ENCODE data around the gene EIF2B4.

Gene EIF2B4

GRCh38 chr2:27370026-27370815 is at the start of gene EIF2B4, which contains the start of gene SNX17:
Gene EIF2B4 (minus strand): TSS chr2:27370338. CDS start chr2:27370314, 24 bp downstream.
Gene SNX17 (plus strand): TSS chr2:27370616. CDS start chr2:27370744, 128 bp downstream.
- FAIRE-seq: peak; percentile 33

- no peak for FAIRE-seq
Measured at GRCh38 chr2:27416151-27416550, 46.0 kb upstream of the EIF2B4 start.

DNA sequence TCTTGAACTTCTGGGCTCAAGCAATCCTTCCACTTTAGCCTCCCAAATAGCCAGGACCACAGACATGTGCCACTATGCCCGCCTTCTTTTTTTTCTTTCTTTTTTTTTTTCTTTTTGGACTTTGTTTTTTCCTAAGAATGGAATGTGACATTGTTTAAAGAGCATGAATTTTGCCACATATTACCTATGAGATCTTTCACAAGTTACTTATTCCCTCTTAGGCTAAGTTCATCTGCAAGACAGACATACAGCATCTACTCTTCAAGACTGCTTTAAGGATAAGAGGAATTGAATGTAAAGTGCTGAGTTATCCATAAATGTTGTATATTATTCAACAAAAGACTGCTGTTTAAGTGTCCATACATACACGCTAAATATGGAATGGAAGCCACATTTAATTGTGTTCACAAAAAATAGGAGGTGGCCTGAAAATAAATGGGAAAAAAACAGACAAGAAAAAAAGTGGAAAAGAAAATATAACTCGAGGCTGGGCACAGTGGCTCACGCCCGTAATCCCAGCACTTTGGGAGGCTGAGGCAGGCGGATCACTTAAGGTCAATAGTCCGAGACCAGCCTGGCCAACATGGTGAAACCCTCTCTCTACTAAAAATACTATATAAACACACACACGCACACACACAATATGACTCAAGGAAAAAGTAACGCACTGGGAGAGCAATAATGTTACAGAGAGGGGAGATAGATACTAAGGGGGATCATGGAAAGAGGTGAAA is 42.4 kb upstream of the EIF2B4 start:
- no peak for FAIRE-seq

DNA sequence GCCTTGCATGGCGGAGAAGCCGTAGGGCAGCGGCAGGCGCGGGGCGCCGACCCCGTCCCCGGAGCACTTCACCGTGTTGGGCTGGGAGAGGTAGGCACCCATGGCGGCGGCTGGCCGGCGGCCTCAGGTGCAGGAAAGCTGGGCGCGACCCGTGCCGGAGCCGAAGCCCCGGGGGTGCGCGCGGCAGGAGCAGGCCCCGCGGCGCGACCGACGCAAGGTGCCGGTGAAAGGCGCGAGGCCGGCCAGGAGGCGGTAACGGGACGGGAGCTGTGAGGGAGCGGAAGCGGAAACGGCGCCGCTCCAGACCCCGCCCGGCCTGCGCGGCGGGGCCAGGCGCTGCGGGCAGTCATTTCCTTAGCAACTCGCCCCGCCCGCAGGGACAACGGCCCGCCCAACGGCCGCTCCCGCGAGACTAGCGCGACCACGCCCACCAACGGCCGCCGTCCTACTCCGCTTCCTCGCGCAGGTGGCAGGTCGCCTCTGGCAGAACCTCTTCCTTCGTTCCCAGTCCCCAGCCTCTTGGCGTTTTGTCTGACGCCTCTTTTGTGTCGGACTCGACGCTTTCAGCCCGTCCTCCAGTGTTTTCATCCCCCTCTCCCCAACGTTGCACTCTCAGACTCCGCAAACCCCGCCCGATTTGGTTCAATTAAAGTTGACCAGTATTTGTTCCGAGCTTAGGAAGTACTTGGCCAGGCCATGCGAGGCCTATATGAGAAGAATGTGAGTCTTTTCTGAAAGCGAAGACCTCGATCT is 39.4 kb upstream of the EIF2B4 start, which contains the start of gene PPM1G:
Gene PPM1G (minus strand): TSS at position 271 of the 753 bp plus-strand sequence. CDS start 169 bp downstream, at position 102.
- no peak for FAIRE-seq

GRCh38 chr2:27408601-27409320 is 38.6 kb upstream of the EIF2B4 start:
- no peak for FAIRE-seq

GRCh38 chr2:27407798-27408491 is 37.8 kb upstream of the EIF2B4 start:
- FAIRE-seq: no peak

DNA sequence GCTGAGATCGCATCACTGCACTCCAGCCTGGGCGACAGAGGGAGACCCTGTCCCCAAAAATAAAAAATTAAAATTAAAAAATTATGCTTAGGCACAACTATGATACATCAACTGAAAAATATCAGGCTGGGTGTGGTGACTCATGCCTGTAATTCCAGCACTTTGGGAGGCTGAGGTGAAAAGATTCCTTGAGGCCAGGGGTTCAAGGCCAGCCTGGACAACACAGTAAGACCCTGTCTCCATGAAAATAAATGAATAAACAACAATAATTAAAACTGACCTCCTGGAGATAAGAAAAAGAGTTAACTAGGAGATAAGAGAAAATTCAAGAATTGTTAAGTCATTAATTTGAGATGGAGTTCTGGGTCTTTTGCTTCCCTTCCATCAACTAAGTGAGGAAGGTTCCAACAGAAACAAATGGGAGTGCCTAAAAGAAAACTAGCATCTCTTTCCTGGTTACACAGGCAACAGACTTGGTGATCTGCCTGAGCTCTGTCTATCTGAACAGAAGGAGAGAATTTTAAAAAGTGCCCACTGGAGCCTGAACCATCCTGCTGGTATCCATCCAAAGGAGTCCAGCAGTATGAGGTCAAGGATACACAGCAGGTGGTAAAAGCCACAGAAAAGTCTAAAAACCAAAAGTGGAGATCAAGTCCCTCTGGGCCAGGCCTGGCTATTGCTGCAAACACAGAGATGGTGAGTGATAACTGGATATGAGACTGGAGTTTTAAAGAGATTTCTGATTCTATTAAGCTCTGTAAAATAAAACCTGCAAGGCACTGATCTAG is 30.4 kb upstream of the EIF2B4 start:
- FAIRE-seq: no peak

- FAIRE-seq: no peak
Measured at GRCh38 chr2:27398962-27399361, 28.8 kb upstream of the EIF2B4 start.

DNA sequence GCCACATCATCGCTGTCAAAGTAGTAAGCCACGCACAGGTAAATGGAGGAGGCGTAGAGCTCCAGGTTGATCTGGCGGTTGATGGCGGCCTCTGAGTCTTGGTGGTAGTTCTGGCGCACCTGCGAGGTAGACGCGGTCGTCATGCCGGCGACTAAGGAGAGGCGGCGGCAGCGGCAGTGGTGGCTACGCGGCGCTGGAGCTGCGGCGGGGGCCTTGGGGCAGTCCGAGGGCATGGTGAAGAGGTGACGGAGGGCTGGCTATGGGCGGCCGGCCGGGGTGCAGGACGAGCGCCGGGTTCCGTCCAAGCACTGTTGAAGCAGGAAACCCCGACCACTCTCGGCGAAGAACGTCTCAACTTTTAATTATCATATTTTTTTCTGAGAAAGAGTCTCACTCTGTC is 23.1 kb upstream of the EIF2B4 start:
- no peak for FAIRE-seq

DNA sequence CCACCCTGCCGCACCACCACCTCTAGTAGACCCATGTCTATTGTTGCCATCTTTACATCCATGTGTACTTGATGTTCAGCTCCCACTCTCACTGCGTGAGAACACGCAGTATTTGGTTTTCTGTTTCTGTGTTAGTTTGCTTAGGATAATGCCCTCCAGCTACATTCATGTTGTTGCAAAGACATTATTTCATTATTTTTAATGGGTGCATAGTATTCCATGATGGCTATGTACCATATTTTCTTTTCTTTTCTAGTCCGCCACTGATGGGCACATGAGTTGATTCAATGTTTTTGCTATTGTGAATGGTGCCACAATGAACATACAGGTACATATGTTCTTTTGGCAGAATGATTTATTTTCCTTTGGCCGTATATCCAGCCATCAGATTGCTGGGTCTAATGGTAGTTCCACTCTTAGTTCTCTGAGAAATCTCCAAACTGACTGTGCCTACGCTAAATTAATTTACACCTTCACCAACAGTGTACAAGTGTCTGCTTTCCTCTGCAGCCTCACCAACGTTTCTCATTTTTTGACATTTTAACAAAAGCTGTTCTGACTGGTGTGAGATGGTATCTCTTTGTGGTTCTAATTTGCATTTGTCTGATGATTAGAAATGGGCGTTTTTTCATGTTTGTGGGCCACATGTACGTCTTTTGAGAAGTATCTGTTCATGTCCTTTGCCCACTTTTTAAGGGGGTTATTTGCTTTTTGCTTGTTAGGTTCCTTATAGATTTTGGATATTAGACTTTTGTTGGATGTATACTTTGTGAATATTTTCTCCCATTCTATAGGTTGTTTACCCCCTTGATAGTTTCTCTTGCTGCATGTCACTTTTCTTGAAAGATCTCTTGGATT is 20.9 kb upstream of the EIF2B4 start:
- FAIRE-seq: no peak

- no peak for FAIRE-seq
Measured at GRCh38 chr2:27381577-27382181, 11.5 kb upstream of the EIF2B4 start.

- FAIRE-seq: no peak
Measured at GRCh38 chr2:27380626-27381545, 10.7 kb upstream of the EIF2B4 start, which contains the start of gene ZNF513. Gene ZNF513 (minus strand): TSS chr2:27380734. CDS start chr2:27380526, 208 bp downstream.

DNA sequence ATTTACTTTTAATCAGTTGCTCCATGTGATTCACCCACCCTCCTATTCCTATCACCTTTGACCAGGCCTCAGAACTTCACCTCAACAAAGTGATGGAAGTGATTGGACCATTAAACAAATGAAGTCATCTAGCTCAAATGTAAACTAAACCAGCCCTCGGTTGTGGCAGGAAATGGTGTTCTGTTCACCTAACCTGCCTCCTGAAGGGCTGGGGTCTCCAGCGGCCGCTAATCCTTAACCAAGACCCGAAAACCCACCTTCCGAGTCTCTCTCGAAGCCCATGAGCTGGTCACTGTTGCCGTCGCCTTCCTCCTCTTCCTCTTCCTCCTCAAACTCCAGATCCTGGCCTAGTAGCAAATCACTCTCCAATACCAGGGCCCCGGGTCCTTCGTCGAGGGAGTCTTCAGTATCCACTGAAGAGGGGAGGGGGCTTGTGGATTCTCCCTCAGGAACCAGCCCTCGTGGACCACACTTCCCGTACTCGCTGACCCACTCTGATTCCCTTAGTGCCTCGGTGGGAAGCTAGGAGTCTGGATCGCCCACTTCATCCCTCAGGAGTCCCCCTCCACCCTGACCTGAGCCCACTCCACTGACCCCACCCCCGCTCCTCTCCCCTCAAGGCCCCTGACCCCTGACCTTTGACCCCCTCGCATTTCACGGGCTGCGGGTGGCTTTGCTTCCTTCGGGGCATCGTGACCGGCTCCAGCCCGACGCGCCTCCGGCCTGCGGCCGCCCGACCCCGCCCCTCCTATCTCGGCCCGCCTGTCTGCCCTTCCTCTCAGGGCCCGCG is 9.9 kb upstream of the EIF2B4 start:
- no peak for FAIRE-seq

DNA sequence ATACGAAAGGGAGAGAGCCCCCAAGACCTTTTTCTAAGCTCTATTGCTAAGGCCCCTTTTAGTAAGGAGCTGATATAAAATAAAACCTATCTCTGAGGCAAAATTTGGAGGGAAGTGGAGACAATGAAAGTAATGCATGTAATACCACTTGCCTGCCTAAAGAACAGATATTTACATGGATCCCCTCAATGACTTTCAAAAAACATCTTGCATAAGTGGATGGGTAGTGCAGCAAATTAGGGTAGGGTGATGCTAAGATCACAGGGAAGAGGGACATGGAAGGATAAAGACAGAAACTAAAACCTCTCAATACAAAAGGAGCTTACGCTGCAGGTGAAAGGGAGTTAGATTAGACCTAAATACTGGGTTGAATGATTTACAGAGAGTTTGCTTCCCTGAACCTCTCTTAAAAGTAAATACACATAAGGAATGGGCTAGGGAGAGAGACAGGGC is 9.3 kb upstream of the EIF2B4 start:
- FAIRE-seq: no peak

- FAIRE-seq: no peak
Measured at GRCh38 chr2:27378809-27379290, 8.7 kb upstream of the EIF2B4 start.

GRCh38 chr2:27378096-27378808 is 8.1 kb upstream of the EIF2B4 start:
- FAIRE-seq: no peak
